ENCODE measurements around the gene DAPP1.
"Not testable (repeated sequence)": the region's sequence is repeated elsewhere in the genome, so short reads cannot be mapped to it uniquely, and the experiment has no call there.

DAPP1 gene

GRCh38 chr4:99824070-99824599 lies 7.5 kb downstream of the DAPP1 start:
- DNase-seq (ENCODE audit: low read depth) = no peak

GRCh38 chr4:99825272-99825671 lies 8.6 kb downstream of the DAPP1 start:
- DNase-seq (ENCODE audit: low read depth) = no peak

GRCh38 chr4:99826016-99826415 lies 9.4 kb downstream of the DAPP1 start:
- no peak for DNase-seq (ENCODE audit: low read depth)

- no peak for DNase-seq (ENCODE audit: low read depth)
Observed at GRCh38 chr4:99827454-99827853, 10.8 kb downstream of the DAPP1 start.

GRCh38 chr4:99827857-99828256 lies 11.2 kb downstream of the DAPP1 start:
- DNase-seq (ENCODE audit: low read depth) = no peak

- DNase-seq (ENCODE audit: low read depth) = no peak
Observed at GRCh38 chr4:99828477-99828876, 11.8 kb downstream of the DAPP1 start.

- DNase-seq (ENCODE audit: low read depth) = not testable (repeated sequence)
Observed at GRCh38 chr4:99830051-99830450, 13.4 kb downstream of the DAPP1 start.

- no peak for DNase-seq (ENCODE audit: low read depth)
Observed at GRCh38 chr4:99832321-99832720, 15.7 kb downstream of the DAPP1 start.

- no peak for DNase-seq (ENCODE audit: low read depth)
Observed at GRCh38 chr4:99832758-99833157, 16.1 kb downstream of the DAPP1 start.

GRCh38 chr4:99833756-99834155 lies 17.1 kb downstream of the DAPP1 start:
- no peak for DNase-seq (ENCODE audit: low read depth)

- no peak for DNase-seq (ENCODE audit: low read depth)
Observed at GRCh38 chr4:99834569-99834968, 17.9 kb downstream of the DAPP1 start.

- DNase-seq (ENCODE audit: low read depth) = no peak
Observed at GRCh38 chr4:99835942-99836341, 19.3 kb downstream of the DAPP1 start.

GRCh38 chr4:99838927-99839326 lies 22.3 kb downstream of the DAPP1 start:
- no peak for DNase-seq (ENCODE audit: low read depth)

GRCh38 chr4:99841129-99841528 lies 24.5 kb downstream of the DAPP1 start:
- no peak for DNase-seq (ENCODE audit: low read depth)

GRCh38 chr4:99843413-99843812 lies 26.8 kb downstream of the DAPP1 start:
- no peak for DNase-seq (ENCODE audit: low read depth)

- no peak for DNase-seq (ENCODE audit: low read depth)
Observed at GRCh38 chr4:99844048-99844447, 27.4 kb downstream of the DAPP1 start.

- DNase-seq (ENCODE audit: low read depth) = no peak
Observed at GRCh38 chr4:99845179-99845578, 28.6 kb downstream of the DAPP1 start.

GRCh38 chr4:99845708-99846469 lies 29.3 kb downstream of the DAPP1 start:
- no peak for DNase-seq (ENCODE audit: low read depth)

- no peak for DNase-seq (ENCODE audit: low read depth)
Observed at GRCh38 chr4:99846891-99847290, 30.3 kb downstream of the DAPP1 start.

GRCh38 chr4:99847362-99847976 lies 30.8 kb downstream of the DAPP1 start:
- DNase-seq (ENCODE audit: low read depth) = no peak

- DNase-seq (ENCODE audit: low read depth) = no peak
Observed at GRCh38 chr4:99848591-99849001, 32.0 kb downstream of the DAPP1 start.

- DNase-seq (ENCODE audit: low read depth) = no peak
Observed at GRCh38 chr4:99852199-99852749, 35.6 kb downstream of the DAPP1 start.

GRCh38 chr4:99853190-99853589 lies 36.6 kb downstream of the DAPP1 start:
- DNase-seq (ENCODE audit: low read depth) = no peak
